Dedifferentiated amniotic fluid mesenchymal stem cell (primary cell): ENCODE data around the gene EPB41L2.

ENCODE experiments used
- DNase-seq: peaks from one replicate; pipeline ENCODE4 v3.0.0-alpha.2; 2016; ENCODE audit errors: extremely low spot score

The EPB41L2 gene

DNA sequence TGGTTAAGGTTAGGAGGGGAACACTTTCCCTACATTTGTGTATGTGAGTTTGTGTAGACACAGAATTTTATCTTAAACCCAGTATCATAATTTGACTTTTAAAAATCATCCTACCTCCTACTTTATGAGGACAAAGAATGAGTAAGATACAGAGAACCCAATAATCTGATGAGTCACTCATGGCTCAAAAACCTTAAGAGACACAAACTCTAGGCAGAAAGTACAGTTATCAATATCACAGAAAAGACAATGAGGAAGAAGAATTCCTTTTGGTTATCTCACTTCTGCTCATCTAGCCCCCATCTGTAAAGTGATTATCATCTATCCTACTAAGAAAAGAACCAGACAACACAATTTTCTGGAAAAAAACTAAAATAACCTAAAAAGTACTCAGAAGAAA lies 87.7 kb downstream of the EPB41L2 start:
- DNase-seq, result no peak

DNA sequence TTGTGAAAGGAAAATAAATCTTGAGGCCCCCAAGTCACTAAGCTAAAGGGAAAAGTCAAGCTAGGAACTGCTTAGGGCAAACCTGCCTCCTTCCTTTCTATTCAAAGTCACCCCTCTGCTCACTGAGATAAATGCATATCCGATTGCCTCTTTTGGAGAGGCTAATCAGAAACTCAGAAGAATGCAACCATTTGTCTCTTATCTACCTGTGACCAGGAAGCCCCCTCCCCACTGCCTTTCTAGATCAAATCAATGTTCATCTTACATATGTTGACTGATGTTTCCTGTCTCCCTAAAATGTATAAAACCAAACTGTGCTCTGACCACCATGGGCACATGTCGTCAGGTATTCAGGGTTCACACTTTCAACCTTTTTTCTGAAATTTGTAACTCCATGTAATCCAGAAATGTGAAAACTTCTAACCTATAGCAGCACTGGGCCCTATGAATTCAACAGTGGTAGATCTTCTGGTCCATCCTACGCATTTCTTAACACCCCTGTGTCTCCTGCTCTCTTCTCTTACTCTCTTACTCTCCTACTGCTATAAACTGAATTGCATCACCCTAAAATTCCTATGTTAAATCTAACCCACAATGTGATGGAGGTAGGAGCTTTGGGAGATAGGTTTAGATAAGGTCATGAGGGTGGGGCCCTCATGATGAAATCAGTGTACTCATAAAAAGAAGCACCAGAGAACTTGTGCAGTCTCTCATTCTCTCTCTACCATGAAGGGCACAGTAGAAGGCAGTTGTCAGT lies 89.3 kb downstream of the EPB41L2 start:
- DNase-seq, result no peak

DNA sequence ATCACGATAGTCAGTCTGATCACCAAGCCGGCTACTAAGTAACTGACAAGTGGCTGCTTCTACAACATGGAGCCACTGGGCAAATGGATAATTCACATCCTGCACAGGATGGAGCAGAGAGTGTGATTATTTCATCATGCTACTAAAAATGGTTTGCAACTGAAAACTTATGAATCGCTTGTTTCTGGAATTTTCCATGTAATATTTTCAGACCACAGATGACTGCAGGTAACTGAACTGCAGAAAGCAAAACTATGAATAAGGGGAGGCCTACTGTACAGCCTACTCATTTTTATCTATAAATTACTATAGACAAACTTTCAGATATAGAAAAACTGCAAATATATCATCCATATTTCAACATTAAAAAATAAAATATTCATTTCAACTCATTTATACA lies 91.5 kb downstream of the EPB41L2 start:
- DNase-seq, result no peak

DNA sequence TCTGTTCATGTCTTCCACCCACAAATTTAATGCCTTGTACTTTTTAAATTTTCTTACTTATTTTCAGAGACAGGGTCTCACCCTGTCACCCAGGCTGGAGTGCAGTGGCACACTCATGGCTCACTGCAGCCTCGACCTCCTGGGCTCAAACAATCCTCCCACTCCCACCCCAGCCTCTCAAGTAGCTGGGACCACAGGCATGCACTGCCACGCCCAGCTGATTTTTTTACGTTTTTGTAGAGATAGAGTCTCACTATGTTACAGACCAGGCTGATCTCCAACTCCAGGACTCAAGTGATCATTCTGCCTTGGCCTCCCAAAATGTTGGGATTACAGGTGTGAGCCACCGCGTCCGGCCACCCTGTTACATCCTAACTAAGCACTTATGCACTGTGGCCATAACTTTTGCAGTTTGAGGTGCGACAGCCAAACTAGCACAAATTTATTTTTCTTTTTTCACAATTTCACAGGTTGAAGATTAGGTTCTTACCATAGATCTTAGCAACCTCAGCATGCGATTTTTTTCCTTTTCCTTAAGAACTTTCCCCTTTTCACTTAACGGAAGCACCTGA lies 92.1 kb downstream of the EPB41L2 start:
- no peak for DNase-seq

- DNase-seq, result peak; percentile 35
Observed at GRCh38 chr6:130969791-130970491, 93.1 kb downstream of the EPB41L2 start.

DNA sequence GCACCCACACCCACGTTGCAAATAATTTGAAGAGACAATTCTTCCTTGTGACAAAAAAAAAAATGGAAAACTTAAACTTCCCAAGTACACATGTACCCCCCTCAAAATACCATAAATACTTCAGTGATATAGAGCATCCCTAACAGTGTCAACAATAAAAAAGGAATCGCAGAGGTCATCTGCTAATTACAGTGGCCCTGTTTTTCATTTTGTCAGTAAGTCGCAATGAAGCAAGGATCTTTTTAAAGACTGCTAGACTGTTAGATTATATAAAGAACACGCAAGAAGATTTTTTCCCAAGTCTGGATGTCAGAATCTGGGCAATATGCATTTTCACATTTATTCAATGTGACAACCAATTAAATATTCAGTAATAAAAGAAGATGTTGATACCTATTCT lies 93.9 kb downstream of the EPB41L2 start:
- DNase-seq, result no peak

GRCh38 chr6:130968476-130968875 lies 94.6 kb downstream of the EPB41L2 start:
- DNase-seq, result no peak

DNA sequence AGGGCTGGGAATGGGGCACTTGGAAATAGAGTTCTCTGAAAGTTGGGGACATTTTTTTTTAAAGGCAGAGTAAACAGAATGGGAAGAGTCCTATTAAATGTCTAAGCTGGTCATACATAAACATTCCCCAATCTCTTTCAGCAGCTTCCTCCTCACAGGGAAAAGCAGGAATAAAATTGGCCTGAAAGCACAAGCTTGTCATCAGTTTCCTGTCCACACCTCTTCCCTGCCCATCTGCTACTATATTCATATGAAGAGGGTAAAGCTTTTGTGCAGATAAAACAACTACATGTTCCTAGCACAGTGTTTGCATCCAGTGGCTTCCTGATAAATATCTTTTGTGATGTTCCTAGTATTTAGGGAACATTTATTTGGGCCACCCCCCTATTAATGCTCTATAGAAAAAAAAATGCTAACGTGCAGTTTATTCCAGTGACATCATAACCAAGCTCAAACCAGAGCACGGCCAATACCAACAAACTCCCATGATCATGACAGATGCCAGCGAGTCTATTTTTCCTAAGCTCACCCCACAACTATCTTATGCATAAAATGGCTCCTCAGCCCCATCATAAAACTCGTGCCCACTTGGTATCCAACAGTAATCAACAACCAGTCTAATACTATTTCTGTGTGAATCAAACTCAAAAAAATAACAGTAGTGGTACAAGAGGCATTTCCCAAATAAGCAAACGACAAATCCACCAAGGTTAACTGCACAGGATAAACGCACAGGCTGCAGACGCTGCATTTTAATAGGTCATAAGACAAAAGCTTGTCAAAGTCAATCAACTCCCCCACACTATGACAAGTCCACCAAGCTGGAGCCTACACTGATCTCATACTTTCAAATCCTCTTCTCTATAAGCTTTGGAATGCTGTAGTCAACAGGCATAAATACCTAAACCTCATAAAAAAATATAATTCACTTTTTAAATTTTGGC lies 95.3 kb downstream of the EPB41L2 start:
- DNase-seq, result no peak

- no peak for DNase-seq
Observed at GRCh38 chr6:130966344-130966980, 96.6 kb downstream of the EPB41L2 start.

DNA sequence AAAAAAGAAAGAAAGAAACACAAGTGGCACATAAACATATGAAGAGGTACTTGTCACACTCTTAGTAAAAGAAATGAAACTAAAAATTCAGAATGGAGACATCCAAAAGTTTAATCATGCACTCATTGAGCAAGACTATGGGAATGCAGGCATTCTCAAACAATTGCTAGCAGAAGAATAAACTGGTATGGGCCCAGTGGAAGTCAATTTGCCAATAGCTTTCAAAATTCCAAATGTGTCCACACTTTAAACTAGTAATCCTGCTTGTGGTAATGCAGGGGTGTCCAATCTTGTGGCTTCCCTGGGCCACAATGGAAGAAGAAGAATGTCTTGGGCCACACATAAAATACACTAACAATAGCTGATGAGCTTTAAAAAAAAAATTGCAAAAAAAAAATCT lies 97.4 kb downstream of the EPB41L2 start:
- DNase-seq, result peak; percentile 23

- DNase-seq, result no peak
Observed at GRCh38 chr6:130964808-130965604, 98.0 kb downstream of the EPB41L2 start.

GRCh38 chr6:130964289-130964688 lies 98.8 kb downstream of the EPB41L2 start:
- DNase-seq, result no peak

DNA sequence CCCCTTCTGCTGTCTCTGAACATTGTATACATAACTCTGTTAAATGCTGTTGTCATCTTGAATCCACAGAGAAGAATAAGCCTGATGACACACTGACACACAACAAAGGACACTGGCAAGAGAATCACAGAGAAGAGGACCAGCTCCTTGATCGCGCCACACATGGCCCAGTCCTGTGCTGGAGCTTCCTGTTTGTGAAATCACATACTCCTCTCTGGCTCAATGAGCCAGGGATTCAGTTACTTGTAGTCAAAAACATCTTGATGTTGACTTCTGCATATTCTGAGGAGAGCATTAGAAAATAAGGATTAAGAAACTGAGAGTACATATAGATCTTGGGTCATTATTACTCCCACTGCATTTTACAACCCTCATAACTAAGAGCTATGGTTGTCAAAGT lies 100.1 kb downstream of the EPB41L2 start:
- DNase-seq, result no peak

GRCh38 chr6:130961148-130961547 lies 101.9 kb downstream of the EPB41L2 start:
- DNase-seq, result no peak

GRCh38 chr6:130959951-130960350 lies 103.1 kb downstream of the EPB41L2 start:
- DNase-seq, result no peak

DNA sequence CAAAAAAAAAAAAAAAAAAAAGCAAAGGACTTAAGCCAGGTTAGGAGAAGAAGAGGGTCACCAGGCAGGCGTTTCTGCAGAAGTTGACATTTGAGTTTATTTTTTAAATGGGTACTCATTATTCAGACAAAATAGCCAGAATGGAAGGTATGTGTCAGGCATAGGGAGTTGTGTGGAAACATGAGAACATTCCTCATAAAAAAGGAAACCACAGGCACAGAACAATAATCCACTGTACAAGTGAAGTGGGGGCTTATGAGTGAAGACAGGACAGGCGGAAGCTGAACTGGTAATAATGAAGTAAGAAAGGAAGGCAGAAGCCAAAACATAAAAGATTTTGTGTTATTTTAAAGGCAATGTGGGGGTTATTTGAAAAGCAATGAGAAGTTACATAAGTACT lies 104.6 kb downstream of the EPB41L2 start:
- DNase-seq, result no peak

DNA sequence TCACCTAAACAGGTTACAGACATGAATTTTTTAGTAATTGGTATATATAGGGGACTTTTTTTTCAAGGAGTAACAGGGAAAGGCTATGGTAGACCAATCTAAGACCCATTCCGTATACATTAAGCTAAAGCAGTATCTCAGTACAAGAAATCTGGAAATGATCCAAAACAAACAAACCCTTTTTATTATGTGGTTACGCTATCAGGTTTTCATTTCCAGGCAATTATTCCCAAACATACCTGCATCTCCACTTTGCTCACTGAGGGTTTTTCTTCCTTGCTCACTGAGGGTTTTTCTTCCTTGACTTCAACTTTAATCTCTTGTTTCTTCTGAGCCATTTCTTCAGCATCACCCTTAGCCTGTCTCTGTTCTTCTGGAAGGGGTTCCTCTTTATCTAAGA lies 107.3 kb downstream of the EPB41L2 start:
- DNase-seq, result no peak

DNA sequence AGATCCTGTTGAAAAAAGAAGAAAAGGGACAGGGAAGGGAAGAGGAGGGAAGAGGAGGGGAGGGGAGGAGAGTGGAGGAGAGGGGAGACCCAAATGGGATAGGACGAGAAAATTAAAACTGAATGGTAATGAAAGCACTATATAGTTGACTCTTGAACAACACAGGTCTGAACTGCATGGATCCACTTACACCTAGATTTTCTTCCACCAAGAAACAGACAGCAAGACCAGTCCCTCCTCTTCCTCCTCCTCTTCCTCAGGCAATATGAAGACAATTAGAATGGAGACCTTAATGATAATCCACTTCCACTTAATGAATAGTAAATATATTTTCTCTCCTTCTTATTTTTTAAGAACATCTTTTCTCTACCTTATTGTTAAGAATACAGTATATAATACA lies 113.5 kb downstream of the EPB41L2 start:
- DNase-seq, result no peak

GRCh38 chr6:130947464-130947863 lies 115.6 kb downstream of the EPB41L2 start:
- DNase-seq, result no peak

DNA sequence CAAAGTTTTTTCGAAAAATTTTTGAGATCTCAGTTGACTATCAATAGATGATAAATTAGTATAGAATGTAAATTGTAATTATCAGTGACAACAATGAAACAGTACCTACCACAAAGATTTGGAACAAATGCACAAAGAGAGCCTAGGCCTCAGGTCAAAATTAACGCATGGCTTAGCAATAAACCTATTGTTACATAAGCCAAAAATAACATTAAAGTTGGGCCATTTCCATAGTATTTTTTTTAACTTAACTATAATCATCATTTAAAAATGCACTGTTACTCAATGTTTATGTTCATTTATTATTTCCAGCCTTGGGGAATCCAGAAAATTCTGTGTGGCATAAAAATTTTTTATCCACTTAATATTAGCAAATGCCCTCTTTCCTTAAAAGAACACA lies 117.0 kb downstream of the EPB41L2 start:
- no peak for DNase-seq
